ENCODE measurements around the gene PRKCH. TPM values are rescaled to one million over a fixed set of nuclear protein-coding genes. Genes with fewer than 3 reads are reported as not detected.

PRKCH gene
- total RNA-seq, 4 donors from 2014 or later = 17.9 to 28.7 (median 25.0) TPM

DNA sequence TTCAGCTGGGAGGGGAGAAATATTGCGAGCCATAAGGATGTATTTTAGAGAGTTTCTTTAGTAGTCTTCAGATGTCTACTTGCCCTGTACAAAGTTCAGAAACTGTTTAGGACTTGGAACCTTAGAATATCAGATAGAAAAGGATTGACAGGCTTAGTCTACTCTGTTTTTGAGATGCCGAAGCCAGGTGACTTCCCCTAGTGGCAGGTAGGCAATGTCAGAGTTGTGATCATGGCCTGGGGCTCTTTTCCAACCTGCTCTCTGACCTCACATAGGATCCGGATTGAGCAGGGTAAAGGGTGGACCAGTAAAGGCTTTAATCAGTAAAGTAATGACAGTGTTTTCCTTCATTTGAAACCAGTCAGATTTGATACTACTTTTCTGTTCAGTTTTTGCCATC lies 59.6 kb downstream of the PRKCH start:
- WGBS, 2 donors (ENCODE audit: low coverage in 1 of 2) = 76 to 79% methylated on average over 3 of the region's 3 CpGs
- H3K27ac ChIP-seq = no peak overlapping the region
- H3K4me3 ChIP-seq = no peak overlapping the region
- peaks cover 5% of the 10 kb centered on the region for H3K27me3 ChIP-seq
- TF ChIP-seq EP300 (IDR thresholded peaks at IDR 0.05) (no peak), POLR2A (IDR thresholded peaks at IDR 0.05) (no peak), POLR2AphosphoS5 (IDR thresholded peaks at IDR 0.05) (no peak)
- TF ChIP-seq, protein P1, sequence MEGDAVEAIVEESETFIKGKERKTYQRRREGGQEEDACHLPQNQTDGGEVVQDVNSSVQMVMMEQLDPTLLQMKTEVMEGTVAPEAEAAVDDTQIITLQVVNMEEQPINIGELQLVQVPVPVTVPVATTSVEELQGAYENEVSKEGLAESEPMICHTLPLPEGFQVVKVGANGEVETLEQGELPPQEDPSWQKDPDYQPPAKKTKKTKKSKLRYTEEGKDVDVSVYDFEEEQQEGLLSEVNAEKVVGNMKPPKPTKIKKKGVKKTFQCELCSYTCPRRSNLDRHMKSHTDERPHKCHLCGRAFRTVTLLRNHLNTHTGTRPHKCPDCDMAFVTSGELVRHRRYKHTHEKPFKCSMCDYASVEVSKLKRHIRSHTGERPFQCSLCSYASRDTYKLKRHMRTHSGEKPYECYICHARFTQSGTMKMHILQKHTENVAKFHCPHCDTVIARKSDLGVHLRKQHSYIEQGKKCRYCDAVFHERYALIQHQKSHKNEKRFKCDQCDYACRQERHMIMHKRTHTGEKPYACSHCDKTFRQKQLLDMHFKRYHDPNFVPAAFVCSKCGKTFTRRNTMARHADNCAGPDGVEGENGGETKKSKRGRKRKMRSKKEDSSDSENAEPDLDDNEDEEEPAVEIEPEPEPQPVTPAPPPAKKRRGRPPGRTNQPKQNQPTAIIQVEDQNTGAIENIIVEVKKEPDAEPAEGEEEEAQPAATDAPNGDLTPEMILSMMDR (IDR thresholded peaks at IDR 0.05) = no peak
- H3K4me1 ChIP-seq = no peaks in the 10 kb centered on the region
- no peak for ATAC-seq
- H3K36me3 ChIP-seq = no peaks in the 10 kb centered on the region
- H3K9me3 ChIP-seq = peaks cover 0 to 10% (median 0%) of the 10 kb centered on the region in 3 donors

DNA sequence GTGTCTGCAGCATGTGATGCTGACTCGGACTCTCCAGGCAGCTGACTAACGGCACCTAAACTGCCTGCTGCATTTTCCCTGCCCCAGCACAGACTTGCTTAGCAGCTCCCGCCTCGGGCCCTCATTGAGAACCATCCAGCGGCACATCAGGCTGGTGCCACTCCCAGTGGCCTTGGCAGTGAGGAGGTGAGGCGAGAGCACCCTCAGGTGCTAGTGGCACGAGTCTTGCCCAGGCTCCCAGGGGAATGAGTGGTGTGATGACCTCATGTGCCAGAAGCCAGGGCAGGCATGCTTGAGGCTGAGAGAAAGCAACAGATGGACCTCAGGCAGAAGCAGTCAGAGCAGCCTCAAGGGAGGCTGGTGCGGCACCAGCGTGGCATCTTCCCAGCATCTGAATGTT lies 60.2 kb downstream of the PRKCH start:
- WGBS, 2 donors (ENCODE audit: low coverage in 1 of 2) = no CpG with 5 or more reads among the region's 9 CpGs
- TF ChIP-seq POLR2A (IDR thresholded peaks at IDR 0.05) = no peak
- TF ChIP-seq, protein P1 (IDR thresholded peaks at IDR 0.05) = no peak
- TF ChIP-seq EP300 (IDR thresholded peaks at IDR 0.05) = no peak
- TF ChIP-seq POLR2AphosphoS5 (IDR thresholded peaks at IDR 0.05) = no peak
- Histone ChIP-seq H3K36me3 (no peaks in the 10 kb centered on the region), H3K27ac (no peak overlapping the region), H3K9me3 (peaks cover 0 to 4% (median 0%) of the 10 kb centered on the region in 3 donors), H3K4me1 (no peaks in the 10 kb centered on the region), H3K27me3 (peaks cover 5% of the 10 kb centered on the region), H3K4me3 (no peak overlapping the region)
- ATAC-seq = no peak

DNA sequence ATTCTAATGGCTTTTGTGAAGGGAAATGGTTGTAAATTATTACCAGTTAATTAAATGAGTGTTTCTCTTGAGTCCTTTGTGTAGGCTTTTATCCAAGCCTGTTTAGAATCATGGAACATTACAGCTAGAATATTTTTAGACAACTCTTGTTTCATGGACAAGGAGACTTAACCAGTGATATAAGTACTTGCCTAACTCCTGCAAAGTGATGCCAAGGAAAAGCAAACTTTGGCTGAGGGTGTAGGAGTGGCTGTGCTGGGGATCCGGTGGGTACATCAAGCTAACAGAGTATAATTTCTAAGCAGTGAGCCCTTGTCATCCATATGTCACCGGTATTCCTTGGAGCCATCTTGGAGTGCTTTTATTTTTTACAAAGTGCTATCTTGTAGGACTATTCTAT lies 61.5 kb downstream of the PRKCH start:
- no peak for ATAC-seq
- 79 to 94% methylated on average over 2 of the region's 2 CpGs for WGBS, 2 donors (ENCODE audit: low coverage in 1 of 2)
- TF ChIP-seq, protein P1 (IDR thresholded peaks at IDR 0.05) = no peak
- TF ChIP-seq EP300 (IDR thresholded peaks at IDR 0.05) (no peak), POLR2A (IDR thresholded peaks at IDR 0.05) (no peak), POLR2AphosphoS5 (IDR thresholded peaks at IDR 0.05) (no peak)
- H3K9me3 ChIP-seq = no peaks in the 10 kb centered on the region
- peaks cover 5% of the 10 kb centered on the region for H3K27me3 ChIP-seq
- no peaks in the 10 kb centered on the region for H3K4me1 ChIP-seq
- H3K27ac ChIP-seq = no peak overlapping the region
- H3K4me3 ChIP-seq = no peak overlapping the region
- H3K36me3 ChIP-seq = no peaks in the 10 kb centered on the region

DNA sequence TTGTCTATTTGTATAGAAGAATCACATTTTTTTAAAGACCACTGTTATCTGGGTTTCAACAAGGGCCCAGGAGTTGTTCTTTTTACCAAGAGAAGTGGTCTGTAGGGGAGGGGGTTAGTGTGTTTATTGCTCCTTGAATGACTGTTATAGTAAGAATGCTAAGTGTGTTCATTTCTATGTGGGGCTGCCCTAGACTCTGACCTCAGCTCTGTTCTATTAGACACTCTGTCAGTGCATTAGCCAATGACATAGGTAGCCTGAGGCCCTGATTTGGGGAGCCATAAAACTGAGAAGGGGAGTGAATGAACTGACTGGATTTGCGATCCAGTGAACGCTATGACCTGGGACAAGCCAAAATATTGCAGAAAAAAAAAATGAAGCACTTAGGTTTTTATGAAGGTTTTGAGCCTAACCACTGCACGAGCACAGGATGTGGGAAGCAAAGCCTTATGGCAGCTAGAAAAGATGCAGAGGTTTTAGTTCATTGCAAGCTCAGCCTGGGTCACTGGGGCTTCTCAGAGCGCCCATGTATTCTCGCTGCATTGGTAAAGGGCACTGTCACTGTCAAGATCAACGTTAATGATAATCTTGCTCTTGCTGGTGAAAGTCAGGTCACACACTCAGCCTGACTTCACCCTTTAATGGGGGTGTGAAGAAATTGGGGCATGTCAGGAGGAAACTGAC lies 63.8 kb downstream of the PRKCH start:
- TF ChIP-seq POLR2AphosphoS5 (IDR thresholded peaks at IDR 0.05) (no peak), POLR2A (IDR thresholded peaks at IDR 0.05) (no peak), EP300 (IDR thresholded peaks at IDR 0.05) (no peak)
- TF ChIP-seq, protein P1 (IDR thresholded peaks at IDR 0.05) = no peak
- no peak for ATAC-seq
- H3K4me3 ChIP-seq = no peak overlapping the region
- WGBS, 2 donors (ENCODE audit: low coverage in 1 of 2) = 76 to 80% methylated on average over 2 to 3 of the region's 6 CpGs
- H3K27me3 ChIP-seq = peaks cover 5% of the 10 kb centered on the region
- no peak overlapping the region for H3K27ac ChIP-seq
- H3K36me3 ChIP-seq = no peaks in the 10 kb centered on the region
- no peaks in the 10 kb centered on the region for H3K9me3 ChIP-seq
- H3K4me1 ChIP-seq = no peaks in the 10 kb centered on the region

DNA sequence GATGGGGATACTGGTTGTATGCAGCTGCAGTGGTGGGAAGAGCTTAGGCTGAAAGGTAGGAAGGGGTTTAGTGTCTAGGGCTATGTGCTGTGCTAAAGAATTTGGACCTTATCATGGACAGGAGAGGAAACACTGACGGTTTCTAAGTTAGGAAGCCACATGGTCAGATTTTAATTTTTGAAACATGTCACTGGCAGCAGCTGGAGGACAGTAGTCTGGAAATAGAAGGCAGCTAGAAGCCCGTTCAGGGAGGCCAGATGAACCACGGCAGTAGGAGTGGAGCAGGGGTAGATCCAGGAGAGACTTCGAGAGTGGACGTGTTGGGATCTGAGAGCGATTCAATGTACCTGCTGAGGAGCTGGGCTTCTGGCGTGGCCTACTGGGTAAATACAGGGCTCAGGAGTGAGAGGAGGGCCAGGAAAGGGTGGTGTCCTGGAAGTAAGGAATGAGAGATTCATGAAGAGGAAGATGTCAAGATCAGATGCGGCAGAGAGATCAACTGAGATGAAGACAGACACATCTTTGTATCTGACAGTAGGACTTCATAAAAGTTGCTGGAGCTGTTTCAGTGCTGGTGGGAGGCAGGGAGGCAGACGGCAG lies 64.9 kb downstream of the PRKCH start:
- WGBS, 2 donors (ENCODE audit: low coverage in 1 of 2) = 75 to 82% methylated on average over 9 of the region's 9 CpGs
- no peaks in the 10 kb centered on the region for H3K4me1 ChIP-seq
- H3K27me3 ChIP-seq = peaks cover 5% of the 10 kb centered on the region
- no peak for ATAC-seq
- no peak overlapping the region for H3K4me3 ChIP-seq
- no peak for TF ChIP-seq POLR2A (IDR thresholded peaks at IDR 0.05)
- TF ChIP-seq, protein P1 (IDR thresholded peaks at IDR 0.05) = no peak
- TF ChIP-seq EP300 (IDR thresholded peaks at IDR 0.05) = no peak
- TF ChIP-seq POLR2AphosphoS5 (IDR thresholded peaks at IDR 0.05) = no peak
- no peaks in the 10 kb centered on the region for H3K9me3 ChIP-seq
- no peaks in the 10 kb centered on the region for H3K36me3 ChIP-seq
- H3K27ac ChIP-seq = no peak overlapping the region
